HT-29 (cell line): ENCODE data around the gene PAX6. TPM values are rescaled to one million over a fixed set of nuclear protein-coding genes. Genes with fewer than 3 reads are reported as not detected.
"Not testable (repeated sequence)": the region's sequence is repeated elsewhere in the genome, so short reads cannot be mapped to it uniquely, and the experiment has no call there.

ENCODE experiments used
- DNase-seq: peaks from one replicate; pipeline ENCODE4 v3.0.0-alpha.2; 2015; ENCODE audit warnings: low spot score
- total RNA-seq: library from RNA; depleted of rRNA; stranded (reverse); fragments of >200 nt; shearing (Covaris generic); gene quantifications from 2 replicates; pipeline ENCODE4 v1.2.3, GENCODE V29; 2014

The PAX6 gene
- total RNA-seq, 1 experiment from 2014 or later: not detected

DNA sequence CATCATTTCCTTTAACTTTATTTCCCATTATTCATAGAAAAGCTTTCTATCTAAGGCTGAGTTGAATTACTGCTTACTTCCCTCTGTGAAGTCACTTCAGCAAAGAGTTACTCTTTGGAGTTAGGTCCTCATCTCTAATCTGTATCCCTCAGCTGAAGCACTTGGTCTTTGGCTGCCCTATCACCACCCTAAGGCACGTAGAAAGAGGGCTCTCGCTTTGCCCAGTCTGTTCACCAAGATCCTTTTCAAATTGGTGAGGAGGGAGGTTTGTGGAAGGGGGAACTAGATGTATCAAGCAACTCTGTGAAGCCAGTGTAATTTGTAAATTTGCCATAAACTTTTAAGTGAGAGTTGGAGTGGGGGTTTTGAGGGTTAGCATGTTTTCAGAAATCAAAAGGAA lies 43.4 kb downstream of the PAX6 start:
- DNase-seq: no peak

DNA sequence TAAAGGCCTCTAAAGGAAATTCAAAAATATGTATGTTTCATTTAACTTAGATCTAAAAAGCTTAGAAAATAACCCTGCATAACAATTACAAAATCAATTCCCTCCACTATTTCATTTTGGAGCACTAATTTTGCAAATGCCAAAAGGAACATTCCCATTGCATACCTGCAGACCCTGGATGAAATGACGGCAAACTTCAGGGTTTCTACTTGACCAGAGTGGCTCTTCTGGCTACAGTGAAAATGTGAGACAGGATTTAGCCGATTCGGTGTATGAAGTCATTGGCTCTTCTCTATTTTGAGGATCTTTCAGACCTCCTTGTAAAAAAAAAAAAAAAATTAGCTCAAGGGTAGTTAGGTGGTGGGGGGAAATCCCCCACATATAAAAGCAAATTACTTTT lies 44.1 kb downstream of the PAX6 start:
- DNase-seq: no peak

DNA sequence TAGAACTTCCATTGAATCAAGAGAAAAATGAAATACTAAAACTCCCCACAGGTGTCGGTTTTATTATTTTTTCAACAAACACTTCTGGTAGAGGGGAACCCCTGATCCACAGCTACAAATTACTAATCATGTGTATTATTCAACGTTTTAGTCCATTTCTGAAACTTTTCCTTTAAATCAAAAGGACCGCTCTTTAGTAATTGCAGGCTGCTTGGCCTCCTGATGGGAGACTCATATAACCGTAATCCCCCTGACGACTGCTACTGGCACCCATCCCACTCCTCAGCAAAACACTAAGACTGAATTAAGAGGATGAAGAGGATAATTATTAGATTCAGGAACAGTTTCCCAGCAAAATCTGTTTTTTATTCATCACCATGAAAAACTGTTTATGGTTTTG lies 46.4 kb downstream of the PAX6 start:
- no peak for DNase-seq

DNA sequence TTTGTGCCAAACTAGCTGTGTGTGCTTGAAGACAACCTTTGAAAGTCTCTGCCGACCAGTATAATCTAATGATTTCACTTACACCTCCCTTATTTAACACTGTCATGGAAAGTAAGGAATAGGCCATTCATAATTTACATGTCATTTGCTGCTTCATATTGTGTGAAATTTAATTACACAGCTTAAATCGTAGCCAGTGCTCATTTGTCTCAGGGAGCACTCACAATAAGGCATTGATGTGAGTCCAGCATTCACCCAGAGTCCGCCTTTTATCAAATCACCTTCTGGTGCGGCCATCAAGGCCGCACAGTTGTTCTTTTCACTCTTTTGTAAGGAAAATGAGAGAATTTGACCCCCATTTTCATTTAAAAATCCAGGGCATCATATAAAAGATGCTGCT lies 46.9 kb downstream of the PAX6 start:
- DNase-seq: no peak

DNA sequence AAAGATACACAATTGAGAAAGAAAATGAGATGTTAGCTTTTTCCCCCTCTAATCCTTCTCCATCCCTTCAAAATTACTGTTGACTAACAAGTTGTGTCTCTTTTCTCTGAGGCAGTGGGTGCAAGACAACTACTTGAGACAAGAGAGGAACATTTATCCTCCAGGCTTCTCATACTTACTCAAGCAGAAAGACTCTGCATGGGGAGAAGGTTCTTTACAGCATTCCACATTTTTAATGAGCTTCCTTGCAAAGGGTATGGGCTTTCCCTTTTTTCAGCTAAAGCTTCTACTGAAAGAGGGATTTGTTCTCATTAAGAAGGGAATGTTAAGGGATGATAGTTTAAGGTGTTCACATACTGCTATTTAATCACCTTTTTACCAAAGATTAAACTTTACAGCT lies 47.8 kb downstream of the PAX6 start:
- no peak for DNase-seq

DNA sequence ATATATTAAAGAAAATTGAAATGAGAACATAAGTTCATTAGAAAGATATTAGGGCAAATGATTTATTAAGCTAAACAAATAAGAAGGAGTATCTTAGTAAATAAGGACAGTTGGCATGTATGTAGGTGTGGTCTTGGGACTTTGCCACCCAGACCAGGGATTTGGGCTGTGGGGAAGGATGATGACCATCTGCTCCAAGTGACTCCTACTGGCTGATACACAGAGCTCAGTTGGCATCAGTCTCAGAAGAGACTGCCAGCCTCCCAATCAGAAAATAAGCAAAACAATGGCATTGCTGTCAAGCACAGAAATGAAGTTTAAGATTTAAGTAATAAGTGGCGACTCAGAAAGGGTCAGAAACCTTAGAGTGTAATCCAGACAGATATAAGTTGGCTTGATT lies 49.5 kb downstream of the PAX6 start:
- no peak for DNase-seq

DNA sequence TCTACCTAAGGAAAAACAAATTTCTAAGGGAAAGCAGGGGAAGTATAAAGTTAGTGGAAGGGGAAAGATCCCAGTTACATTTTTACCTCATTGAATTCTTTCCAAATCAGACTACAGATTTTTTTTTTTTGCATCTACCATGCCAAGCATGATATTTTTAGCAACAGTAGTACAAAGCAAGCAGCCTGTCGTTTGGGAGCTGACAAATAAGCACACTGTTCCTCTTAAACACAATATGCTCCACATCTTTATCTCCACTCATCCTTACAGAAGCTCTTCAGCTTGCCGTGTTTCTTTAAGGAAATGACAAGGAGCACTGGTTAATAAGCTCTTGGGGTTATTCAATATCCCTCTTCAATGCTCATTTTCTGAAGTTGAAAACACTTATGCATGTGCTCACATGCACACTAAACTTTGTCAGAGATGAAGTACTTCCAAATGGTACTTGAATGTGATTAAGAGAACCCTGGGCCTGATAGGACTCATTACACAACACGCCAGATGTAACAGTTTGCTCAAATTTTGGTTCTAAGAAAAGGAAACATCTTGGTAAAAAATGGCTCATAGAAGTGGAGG lies 53.8 kb downstream of the PAX6 start:
- DNase-seq: no peak

DNA sequence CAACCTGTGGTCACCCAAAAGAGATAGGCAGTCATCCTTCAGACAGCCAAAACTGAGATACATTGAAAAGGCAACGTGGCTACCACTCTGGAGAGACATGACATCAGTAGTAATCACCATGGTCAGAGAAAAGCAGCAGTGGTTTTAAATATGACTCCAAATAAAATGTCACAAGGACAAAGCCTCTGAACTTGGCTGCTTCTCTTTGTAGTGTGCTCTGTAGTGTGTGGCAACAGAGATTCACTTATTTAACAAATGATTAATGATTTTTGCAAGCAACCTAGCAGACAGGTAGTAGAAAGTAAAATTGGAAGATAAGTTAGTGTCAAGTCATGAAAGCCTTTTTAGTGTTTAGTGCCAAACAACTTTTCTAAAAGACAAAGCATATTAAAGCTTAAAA lies 63.5 kb downstream of the PAX6 start:
- no peak for DNase-seq

DNA sequence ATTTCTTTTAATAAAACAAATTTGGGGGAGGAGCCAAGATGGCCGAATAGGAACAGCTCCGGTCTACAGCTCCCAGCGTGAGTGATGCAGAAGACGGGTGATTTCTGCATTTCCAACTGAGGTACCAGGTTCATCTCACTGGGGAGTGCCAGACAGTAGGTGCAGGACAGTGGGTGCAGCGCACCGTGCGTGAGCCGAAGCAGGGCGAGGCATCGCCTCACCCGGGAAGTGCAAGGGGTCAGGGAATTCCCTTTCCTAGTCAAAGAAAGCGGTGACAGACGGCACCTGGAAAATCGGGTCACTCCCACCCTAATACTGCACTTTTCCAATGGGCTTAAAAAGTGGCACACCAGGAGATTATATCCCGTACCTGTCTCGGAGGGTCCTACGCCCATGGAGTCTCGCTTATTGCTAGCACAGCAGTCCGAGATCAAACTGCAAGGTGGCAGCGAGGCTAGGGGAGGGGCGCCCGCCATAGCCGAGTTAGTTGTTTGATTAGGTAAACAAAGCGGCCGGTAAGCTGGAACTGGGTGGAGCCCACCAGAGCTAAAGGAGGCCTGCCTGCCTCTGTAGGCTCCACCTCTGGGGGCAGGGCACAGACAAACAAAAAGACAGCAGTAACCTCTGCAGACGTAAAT lies 70.3 kb downstream of the PAX6 start:
- DNase-seq: not testable (repeated sequence)

DNA sequence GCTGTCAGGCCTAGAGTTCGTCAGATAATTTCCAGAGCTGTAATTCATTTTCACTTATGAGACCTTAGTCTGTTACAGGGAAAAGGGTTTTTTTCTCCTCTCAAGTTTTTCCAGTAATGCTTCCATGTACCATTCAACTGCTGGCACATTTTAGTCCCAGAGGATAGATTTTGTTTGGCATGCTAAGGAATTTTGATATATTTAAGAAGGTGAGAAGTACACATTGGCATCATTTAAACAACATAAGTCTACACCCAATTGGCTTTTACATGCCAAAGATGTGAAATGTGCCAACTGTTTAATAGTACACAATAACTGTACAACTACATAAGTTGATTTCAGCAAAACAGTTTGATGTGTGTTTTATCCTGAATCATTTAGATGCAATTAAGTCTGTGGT lies 71.0 kb downstream of the PAX6 start:
- DNase-seq: no peak
